K562 (cell line): ENCODE results near the gene ABHD16A. TPM values are rescaled to one million over a fixed set of nuclear protein-coding genes. Genes with fewer than 3 reads are reported as not detected.

ENCODE experiments used
- BRCA1 ChIP-seq, 2 experiments: fragments of 450-650 bp in 1 of 2; sonication (generic) in 1 of 2; formaldehyde crosslinking in 1 of 2; IDR thresholded peaks; 2 replicates each; pipeline versions ENCODE4 v1.5.0 to v1.6.1; 2017 to 2020; ENCODE audit warnings: mild to moderate bottlenecking in 1 of 2, missing genetic modification reagents in 1 of 2
- GABPB1 ChIP-seq: sonication (generic); formaldehyde crosslinking; IDR thresholded peaks from 2 replicates; pipeline ENCODE4 v1.8.0; 2022; ENCODE audit warnings: mild to moderate bottlenecking, missing genetic modification reagents
- IRF2 ChIP-seq: sonication (generic); formaldehyde crosslinking; IDR thresholded peaks from 2 replicates; pipeline ENCODE4 v1.8.1; 2022; ENCODE audit warnings: mild to moderate bottlenecking, missing genetic modification reagents
- MAFG ChIP-seq: fragments of 450-650 bp; conservative IDR thresholded peaks from 2 replicates; pipeline ENCODE4 v1.6.1; 2016; ENCODE audit warnings: missing genetic modification characterization, missing compliant biosample characterization
- MCM3 ChIP-seq: fragments of 450-650 bp; IDR thresholded peaks from 2 replicates; pipeline ENCODE4 v1.6.1; 2016
- NUFIP1 ChIP-seq: fragments of 450-650 bp; IDR thresholded peaks from 2 replicates; pipeline ENCODE4 v1.6.1; 2018; ENCODE audit not compliant: partially characterized antibody
- PRMT5 ChIP-seq: sonication (generic); formaldehyde crosslinking; IDR thresholded peaks from 2 replicates; pipeline ENCODE4 v1.5.0; 2020; ENCODE audit warnings: missing genetic modification reagents
- RBFOX2 ChIP-seq: fragments of 200-400 bp; formaldehyde crosslinking; IDR thresholded peaks from 2 replicates; pipeline ENCODE4 v1.6.1; 2017; ENCODE audit warnings: low read depth, mild to moderate bottlenecking, low read length, moderate library complexity
- TCF7 ChIP-seq: sonication (generic); IDR thresholded peaks from 2 replicates; pipeline ENCODE4 v1.6.1; 2016; ENCODE audit warnings: antibody characterized with exemption, borderline replicate concordance
- ZC3H4 ChIP-seq: sonication (generic); formaldehyde crosslinking; IDR thresholded peaks from 2 replicates; pipeline ENCODE4 v1.9.0; 2021; ENCODE audit warnings: missing genetic modification reagents, borderline replicate concordance
- ZNF444 ChIP-seq: fragments of 250-450 bp; sonication (Bioruptor Pico); IDR thresholded peaks from 2 replicates; pipeline ENCODE4 v1.4.0; 2020; ENCODE audit warnings: mild to moderate bottlenecking, moderate library complexity
- polyA plus RNA-seq, 8 experiments: library from polyadenylated mRNA; depleted of rRNA in 4 of 8; stranded (reverse) in 5 of 8; unstranded in 3 of 8; fragments of >200 nt; fragmentation: Nextera tagmentation in 2 of 8; fragmentation: Illumina TruSeq in 1 of 8; extraction: Ambion mirVana in 2 of 8; extraction: Trizol in 1 of 8; gene quantifications; 2 replicates each; pipeline versions ENCODE4 v1.2.1 to v1.2.3, GENCODE V29; 2011 to 2014; ENCODE audit warnings: inconsistent platforms in 1 of 8, missing spikeins in 1 of 8
- total RNA-seq, 7 experiments: library from RNA; depleted of rRNA in 6 of 7; stranded (reverse); fragments of >200 nt in 6 of 7; fragmentation: Illumina TruSeq in 2 of 7; extraction: Trizol in 2 of 7; gene quantifications; 2 replicates each; pipeline versions ENCODE4 v1.2.1 to v1.2.3, GENCODE V29; 2011 to 2021; ENCODE audit warnings: low replicate concordance in 1 of 7
- TF ChIP-seq, protein P1 (sequence below): sonication (generic); formaldehyde crosslinking; IDR thresholded peaks from 2 replicates; pipeline ENCODE4 v1.8.0; 2022; ENCODE audit warnings: mild to moderate bottlenecking, missing genetic modification reagents, borderline replicate concordance
- TF ChIP-seq, protein P2 (sequence below), 3 experiments: fragments of 200-800 bp in 1 of 3; sonication (Bioruptor generic) in 1 of 3; sonication (generic) in 1 of 3; formaldehyde crosslinking in 1 of 3; IDR thresholded peaks; 2 replicates each; pipeline versions ENCODE4 v1.6.1 to v1.8.0; 2016 to 2022; ENCODE audit warnings: mild to moderate bottlenecking in 2 of 3, missing compliant biosample characterization in 2 of 3, missing genetic modification characterization in 2 of 3, missing genetic modification reagents in 1 of 3
- TF ChIP-seq, protein P3 (sequence below): fragments of 250-450 bp; sonication (Bioruptor Pico); IDR thresholded peaks from 2 replicates; pipeline ENCODE4 v1.5.0; 2021; ENCODE audit warnings: mild to moderate bottlenecking, moderate library complexity
- TF ChIP-seq, protein P4 (sequence below): fragments of 250-450 bp; sonication (Bioruptor Pico); IDR thresholded peaks from 2 replicates; pipeline ENCODE4 v1.8.0; 2021; ENCODE audit warnings: mild to moderate bottlenecking, moderate library complexity
- TF ChIP-seq, protein P5 (sequence below): sonication (generic); formaldehyde crosslinking; IDR thresholded peaks from 2 replicates; pipeline ENCODE4 v1.8.1; 2022; ENCODE audit warnings: missing genetic modification reagents

The ABHD16A gene
- total and polyA plus RNA-seq, 9 of the 15 experiments (the other 6 are each of a cell fraction or from before 2014, with no cell fraction given), result 25.8 to 120 (median 81.6) TPM

DNA sequence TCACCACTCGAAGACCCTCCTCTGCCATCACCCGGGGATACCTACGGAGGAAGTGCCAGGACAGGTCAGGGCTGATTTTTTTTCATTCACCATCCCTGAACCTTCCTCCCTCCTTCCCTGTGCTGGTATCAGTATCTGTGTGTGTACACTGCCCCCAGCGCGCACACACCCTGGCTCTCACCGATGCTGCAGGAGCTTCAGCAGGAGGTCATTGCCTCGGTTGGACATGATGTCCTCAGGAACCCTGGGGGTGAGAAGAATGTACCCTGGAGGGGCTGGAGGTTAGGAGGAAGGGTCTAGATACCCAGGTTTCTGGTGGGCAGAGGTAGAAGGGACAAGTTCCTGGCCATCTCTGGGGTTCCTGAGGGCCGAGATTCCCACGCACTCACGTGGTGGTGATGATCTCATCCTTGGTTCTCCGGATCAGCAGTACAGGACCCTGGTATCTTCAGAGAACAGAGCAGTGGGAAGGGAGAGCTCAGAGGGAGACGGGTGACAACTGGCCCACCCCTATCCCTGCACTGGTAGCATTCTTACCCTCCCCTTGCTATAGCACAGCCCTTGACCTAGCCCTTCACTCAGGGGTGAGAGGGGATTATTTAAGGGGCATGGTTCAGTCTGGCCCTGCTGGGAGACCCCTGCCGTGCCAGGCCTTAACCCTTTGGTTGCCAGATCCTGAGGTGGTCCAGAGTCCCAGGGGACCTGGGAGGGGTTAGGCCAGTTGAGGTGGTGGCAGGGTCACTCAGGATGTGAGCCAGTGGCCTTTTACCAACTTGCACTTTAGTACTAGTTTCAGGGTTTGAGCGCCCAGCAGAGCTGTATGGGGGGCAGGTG lies 15.0 kb downstream of the ABHD16A start (continued):
- TF ChIP-seq, protein P1, sequence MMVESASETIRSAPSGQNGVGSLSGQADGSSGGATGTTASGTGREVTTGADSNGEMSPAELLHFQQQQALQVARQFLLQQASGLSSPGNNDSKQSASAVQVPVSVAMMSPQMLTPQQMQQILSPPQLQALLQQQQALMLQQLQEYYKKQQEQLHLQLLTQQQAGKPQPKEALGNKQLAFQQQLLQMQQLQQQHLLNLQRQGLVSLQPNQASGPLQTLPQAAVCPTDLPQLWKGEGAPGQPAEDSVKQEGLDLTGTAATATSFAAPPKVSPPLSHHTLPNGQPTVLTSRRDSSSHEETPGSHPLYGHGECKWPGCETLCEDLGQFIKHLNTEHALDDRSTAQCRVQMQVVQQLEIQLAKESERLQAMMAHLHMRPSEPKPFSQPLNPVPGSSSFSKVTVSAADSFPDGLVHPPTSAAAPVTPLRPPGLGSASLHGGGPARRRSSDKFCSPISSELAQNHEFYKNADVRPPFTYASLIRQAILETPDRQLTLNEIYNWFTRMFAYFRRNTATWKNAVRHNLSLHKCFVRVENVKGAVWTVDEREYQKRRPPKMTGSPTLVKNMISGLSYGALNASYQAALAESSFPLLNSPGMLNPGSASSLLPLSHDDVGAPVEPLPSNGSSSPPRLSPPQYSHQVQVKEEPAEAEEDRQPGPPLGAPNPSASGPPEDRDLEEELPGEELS, result 0 out of 2 replicates have a peak, but pooled peaks have one; percentile 70
- TF ChIP-seq NUFIP1 (no peak), ZC3H4 (peak; percentile 28; the same call in 1 of the 2 replicates), BRCA1 (IDR thresholded peaks at IDR 0.05) (no peak), BRCA1 (CRISPR knock-in tag; IDR thresholded peaks at IDR 0.05) (0 out of 2 replicates have a peak, but pooled peaks have one; percentile 78), GABPB1 (CRISPR knock-in tag) (0 out of 2 replicates have a peak, but pooled peaks have one; percentile 9), MCM3 (no peak), IRF2 (0 out of 2 replicates have a peak, but pooled peaks have one; percentile 22), ZNF444 (CRISPR knock-in tag) (no peak), PRMT5 (CRISPR knock-in tag) (peak; percentile 29; the same call in 1 of the 2 replicates), MAFG (no peak), TCF7 (no peak), RBFOX2 (0 out of 2 replicates have a peak, but pooled peaks have one; percentile 36)
- TF ChIP-seq, protein P2, sequence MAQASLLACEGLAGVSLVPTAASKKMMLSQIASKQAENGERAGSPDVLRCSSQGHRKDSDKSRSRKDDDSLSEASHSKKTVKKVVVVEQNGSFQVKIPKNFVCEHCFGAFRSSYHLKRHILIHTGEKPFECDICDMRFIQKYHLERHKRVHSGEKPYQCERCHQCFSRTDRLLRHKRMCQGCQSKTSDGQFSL (CRISPR knock-in tag; IDR thresholded peaks at IDR 0.05), result 0 out of 2 replicates have a peak, but pooled peaks have one; percentile 20
- TF ChIP-seq, protein P2 (tag; IDR thresholded peaks at IDR 0.05), result no peak
- TF ChIP-seq, protein P3, sequence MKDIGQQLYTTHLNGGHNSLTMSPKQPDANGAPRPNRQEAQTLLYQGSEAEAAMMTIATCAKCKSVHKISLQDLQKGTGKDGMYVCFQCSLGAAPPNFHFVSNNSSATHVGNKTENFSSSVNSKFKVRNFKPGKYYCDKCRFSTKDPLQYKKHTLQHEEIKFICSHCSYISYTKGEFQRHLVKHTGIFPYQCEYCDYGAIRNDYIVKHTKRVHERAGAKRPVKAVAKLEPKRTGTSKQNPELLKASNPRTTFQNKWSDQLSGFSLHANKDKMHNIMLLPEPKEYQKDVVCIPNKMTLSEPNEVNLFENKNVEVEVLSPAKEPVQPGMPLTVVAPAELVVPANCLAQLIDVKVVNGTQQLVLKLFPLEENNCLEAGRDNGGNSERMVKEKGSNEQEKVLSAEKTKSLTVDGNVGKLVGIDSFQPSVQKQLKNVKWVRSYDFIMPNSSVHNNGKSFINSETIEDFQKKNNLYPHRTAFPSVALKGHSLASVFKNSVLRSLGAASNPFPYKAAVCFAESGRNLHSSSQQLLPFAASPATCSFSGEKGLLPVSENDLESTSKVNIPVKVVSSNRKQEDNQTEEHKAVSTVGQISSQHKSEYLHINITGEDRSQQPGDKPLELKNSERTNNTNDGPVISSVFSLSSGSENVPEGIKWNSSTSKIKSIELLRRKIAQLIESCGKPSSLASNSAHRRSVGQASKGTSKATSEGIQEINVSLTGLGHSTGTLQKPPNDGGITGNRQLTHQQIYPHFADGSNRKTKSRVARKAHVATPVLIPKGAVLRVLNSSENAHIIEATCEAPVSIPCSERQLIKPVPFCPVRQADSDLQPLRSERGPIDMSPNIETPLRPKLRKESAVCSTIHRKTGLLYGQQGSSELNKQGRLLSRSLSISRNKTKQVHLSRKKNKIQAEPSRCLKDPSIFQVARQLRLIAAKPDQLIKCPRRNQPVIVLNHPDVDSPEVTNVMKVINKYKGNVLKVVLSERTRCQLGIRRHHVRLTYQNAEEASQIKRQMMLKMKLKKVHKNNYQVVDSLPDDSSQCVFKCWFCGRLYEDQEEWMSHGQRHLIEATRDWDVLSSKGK (CRISPR knock-in tag), result no peak
- TF ChIP-seq, protein P4, sequence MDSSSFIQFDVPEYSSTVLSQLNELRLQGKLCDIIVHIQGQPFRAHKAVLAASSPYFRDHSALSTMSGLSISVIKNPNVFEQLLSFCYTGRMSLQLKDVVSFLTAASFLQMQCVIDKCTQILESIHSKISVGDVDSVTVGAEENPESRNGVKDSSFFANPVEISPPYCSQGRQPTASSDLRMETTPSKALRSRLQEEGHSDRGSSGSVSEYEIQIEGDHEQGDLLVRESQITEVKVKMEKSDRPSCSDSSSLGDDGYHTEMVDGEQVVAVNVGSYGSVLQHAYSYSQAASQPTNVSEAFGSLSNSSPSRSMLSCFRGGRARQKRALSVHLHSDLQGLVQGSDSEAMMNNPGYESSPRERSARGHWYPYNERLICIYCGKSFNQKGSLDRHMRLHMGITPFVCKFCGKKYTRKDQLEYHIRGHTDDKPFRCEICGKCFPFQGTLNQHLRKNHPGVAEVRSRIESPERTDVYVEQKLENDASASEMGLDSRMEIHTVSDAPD (CRISPR knock-in tag), result no peak
- TF ChIP-seq, protein P5, sequence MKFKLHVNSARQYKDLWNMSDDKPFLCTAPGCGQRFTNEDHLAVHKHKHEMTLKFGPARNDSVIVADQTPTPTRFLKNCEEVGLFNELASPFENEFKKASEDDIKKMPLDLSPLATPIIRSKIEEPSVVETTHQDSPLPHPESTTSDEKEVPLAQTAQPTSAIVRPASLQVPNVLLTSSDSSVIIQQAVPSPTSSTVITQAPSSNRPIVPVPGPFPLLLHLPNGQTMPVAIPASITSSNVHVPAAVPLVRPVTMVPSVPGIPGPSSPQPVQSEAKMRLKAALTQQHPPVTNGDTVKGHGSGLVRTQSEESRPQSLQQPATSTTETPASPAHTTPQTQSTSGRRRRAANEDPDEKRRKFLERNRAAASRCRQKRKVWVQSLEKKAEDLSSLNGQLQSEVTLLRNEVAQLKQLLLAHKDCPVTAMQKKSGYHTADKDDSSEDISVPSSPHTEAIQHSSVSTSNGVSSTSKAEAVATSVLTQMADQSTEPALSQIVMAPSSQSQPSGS (CRISPR knock-in tag), result no peak; the same call in 1 of the 2 replicates
